HG02938 (cell line): Measurements from ENCODE around the gene CCDC40.

ENCODE experiments used
- ATAC-seq: cut with Tn5 transposase; IDR thresholded peaks from one replicate; pipeline ENCODE4 v1.9.1; 2021; ENCODE audit warnings: mild to moderate bottlenecking, moderate library complexity; ENCODE audit not compliant: unreplicated experiment

Gene CCDC40

DNA sequence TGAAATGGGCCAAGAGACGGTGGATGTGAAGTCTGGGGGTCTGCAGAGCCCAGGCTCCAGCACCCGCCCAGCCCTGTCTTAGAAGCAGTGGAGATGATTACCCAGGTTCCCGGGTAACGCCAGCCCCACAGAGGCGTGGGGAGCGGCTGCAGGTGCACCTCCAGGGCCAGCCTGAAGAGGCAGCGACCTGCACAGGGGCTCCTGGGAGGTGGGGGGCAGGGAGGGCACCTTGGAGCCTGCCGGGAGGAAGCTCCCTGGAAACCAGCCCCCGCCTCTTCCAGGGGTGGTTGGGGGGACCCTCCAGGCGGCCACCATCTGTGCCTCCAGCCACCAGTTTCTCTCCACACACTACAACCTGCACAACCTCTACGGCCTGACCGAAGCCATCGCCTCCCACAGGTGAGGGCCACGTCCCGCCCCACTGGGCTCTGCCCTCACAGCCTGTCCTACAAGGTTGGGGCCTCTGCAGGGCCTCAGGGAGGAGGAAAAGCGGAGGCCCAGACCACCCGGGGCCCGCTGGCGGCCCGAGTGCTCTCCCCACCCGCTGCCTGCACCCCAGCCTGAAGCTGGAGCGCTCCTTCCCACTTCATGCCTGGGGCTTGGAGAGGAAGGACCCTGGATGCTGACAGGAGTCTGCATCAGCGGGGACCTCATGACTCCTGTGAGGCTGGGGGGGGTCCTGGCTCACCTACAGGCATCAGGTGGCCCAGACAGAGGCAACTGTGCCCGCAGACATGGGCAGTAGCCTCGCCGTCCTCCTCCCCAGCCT, 75.4 kb downstream of the CCDC40 start:
- ATAC-seq = no peak

GRCh38 chr17:80112471-80113032, 76.1 kb downstream of the CCDC40 start:
- ATAC-seq = no peak

DNA sequence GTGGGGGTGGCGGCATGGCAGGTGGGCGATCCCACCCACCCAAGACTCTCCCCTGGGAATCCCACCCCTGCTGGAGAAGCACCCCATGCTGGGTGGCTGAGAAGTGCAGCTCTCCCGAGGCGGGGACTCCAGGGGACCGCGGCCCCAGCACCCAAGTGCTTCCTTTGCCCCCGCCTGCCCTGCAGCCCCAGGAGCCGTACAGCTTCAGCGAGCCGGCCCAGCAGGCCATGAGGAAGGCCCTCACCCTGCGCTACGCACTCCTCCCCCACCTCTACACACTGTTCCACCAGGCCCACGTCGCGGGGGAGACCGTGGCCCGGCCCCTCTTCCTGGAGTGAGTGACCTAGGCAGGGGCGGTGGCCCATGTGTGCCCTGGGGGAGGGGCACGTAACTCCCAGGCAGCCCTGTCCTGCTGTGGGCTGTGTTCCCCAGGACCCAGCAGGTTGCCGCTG, 76.6 kb downstream of the CCDC40 start:
- no peak for ATAC-seq

DNA sequence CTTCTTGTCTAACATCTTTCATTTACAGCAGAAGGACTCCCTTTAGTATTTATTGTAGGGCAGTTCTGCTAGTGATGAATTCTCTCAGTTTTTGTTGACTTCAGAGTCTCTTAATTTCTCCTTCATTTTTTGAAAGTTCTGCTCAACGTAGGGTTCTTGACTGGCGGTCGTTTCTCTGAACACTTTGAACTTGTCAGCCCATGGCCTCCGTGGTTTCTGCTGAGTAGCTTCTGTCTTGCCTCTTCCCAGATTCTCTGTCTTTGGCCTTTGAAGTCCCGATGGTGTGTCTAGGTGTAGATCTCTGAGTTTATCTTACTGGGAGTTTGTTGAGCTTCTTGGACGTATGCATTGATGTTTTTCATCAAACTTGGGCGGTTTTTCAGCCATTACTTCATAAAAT, 78.3 kb downstream of the CCDC40 start:
- no peak for ATAC-seq

GRCh38 chr17:80115159-80115558, 78.7 kb downstream of the CCDC40 start:
- ATAC-seq = no peak

GRCh38 chr17:80116276-80116920, 80.0 kb downstream of the CCDC40 start:
- no peak for ATAC-seq

- no peak for ATAC-seq
These were observed 80.5 kb downstream of the CCDC40 start for GRCh38 chr17:80116921-80117380.

DNA sequence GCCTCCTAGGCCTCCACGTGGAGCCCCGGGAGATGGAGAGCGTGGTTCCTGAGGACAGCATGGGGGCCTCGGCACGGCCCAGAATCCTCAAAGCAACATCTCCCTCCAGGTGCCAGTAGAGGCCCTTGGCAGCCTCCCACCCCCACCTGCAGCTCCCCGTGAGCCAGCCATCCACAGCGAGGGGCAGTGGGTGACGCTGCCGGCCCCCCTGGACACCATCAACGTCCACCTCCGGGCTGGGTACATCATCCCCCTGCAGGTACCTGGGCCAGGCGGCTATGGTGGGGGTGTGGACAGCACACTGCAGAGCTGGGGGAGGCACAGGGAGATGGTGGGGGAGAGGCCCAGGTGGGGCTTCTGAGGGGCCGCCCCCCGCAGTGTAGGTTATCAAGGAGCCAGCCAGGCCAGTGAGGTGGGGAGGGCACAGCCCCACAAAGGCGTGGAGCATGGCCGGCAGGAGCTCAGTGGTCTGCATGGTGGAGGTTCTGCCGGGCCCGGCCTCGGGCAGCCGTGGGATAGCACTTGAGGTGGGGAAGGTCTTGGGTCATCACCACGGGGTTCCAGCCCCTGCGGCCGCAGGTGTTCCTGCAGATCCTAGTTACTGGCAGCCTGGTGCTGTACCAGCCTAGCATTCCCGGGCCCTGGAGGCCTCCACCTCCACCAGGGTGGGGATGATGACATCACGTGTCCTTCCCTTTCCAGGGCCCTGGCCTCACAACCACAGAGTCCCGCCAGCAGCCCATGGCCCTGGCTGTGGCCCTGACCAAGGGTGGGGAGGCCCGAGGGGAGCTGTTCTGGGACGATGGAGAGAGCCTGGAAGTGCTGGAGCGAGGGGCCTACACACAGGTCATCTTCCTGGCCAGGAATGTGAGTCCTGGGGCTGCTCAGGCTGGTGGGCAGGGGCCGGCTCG, 81.3 kb downstream of the CCDC40 start:
- ATAC-seq = no peak

- no peak for ATAC-seq
These were observed 82.3 kb downstream of the CCDC40 start for GRCh38 chr17:80118601-80119270.

GRCh38 chr17:80119271-80119791, 82.9 kb downstream of the CCDC40 start:
- ATAC-seq = no peak

- no peak for ATAC-seq
These were observed 83.4 kb downstream of the CCDC40 start for GRCh38 chr17:80119839-80120238.

DNA sequence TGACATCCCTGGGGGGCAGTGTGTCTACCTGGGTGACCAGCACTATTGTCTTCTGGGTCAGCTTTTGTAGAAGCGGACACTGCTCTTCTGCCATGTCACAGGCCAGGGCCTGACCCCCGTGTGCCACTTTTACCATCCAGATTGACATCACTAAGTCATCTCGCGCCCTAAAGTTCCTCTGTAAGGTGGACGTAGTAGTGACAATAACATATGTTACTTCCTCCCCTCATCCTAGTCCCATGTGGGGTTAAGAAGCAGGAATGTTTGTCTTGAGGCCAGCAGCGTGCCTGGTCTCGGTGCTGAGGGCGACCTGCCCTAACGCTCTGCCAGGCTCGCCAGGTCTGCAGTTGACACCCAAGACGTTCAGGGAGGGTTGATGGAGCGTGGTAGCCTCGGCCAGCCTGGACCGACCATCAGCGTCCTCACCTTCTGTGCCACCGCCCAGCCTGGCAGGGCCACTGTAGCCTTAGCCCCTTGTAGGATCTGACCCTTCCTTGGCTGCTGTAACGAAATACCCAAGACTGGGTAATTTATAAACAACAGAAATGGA, 85.7 kb downstream of the CCDC40 start:
- no peak for ATAC-seq

DNA sequence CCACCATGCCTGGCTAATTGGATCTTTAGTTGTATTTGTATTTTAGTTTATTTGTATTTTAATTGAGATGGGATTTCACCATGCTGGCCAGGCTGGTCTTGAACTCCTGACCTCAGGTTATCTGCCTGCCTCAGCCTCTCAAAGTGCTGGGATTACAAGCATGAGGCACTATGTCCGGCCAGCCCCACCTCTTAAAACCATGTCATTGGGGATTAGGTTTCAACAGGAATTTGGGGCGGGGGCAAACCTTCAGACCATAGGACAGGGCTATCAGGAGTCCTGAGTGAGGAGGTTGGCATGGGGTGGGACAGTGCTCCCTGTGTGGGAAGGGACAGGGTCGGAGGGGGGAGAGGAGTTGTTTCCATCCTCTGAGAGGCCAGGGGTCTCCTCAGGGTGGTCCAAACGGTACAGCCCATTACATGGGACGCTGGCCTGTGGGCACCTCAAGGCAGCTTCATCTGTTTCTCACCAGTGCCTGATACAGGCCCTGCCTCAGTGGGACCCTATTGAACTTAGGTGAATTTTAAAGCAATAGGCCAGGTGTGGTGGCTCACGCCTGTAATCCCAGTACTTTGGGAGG, 86.6 kb downstream of the CCDC40 start:
- ATAC-seq = no peak

DNA sequence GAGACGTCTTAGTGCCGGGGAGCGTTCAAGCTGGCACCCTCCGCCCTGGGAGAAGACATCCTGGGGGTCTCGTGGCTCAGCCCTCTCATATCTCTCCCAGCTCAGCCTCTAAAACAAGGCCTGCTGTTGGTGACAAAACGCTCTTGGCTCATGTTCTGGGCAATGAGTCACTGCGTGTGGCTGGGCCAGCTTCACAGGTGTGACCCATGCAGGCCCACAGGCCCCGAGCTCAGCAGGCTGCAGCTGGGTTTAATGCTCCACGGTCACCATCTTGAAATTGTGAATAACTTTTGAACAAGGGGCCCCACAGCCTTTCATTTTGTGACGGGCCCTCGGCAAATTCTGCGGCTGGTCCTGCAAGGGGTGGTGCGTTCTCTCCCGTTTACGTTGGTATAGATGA, 87.3 kb downstream of the CCDC40 start:
- no peak for ATAC-seq

DNA sequence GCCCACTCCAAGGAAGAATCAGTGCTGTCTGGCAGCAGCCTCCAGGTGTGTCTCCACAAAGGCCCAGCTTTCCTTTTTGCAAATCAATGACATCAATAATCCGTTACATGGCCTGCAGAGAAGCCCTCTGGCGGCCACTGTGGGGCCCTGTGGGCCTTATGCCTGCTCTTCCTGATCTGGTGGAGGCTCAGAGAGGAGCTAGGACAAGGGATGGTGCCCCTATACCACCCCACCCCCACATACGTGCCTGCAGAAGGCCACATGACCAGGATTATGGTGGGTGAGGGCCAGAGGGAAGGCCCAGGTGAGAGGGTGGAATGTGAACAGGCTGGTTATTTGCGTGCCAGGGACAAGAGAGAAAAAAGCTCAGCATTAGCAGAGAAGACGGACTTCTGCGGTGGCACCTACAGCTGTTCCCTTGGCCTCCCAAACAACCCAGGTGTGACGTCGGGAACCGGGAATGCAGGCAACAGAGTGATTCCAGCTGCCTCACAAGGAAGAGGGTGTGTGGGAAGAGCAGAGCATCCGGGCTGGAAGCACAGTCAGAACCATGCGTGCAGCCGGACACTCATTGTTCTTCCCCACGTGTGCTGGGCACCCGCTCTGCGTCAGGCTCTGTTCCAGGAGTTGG, 88.0 kb downstream of the CCDC40 start:
- no peak for ATAC-seq

GRCh38 chr17:80125656-80126448, 89.4 kb downstream of the CCDC40 start:
- no peak for ATAC-seq

GRCh38 chr17:80126449-80126715, 89.9 kb downstream of the CCDC40 start:
- no peak for ATAC-seq

DNA sequence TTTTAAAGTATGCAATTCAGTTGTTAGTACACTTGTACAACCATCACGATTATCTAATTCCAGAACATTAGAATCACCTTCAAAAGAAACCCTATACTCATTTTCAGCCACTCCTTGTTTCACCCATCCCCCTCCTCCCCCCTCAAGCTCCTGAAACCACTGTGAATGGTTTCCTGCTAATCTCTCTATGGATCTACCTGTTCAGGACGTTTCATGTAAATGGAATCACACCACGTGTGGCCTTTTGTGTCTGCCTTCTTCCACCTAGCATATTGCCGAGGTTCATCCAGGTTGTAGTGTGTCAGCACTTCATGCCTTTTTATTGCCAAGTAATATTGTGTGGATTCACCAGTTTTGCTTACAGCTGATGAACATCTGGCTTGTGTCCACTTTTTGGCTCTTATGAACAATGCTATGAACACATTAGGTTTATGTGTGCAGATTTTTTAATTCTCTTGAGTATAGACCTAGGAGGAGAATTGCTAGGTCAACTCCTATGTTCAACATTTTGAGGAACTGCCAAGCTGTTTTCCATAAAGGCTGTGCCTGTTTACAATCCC, 92.6 kb downstream of the CCDC40 start:
- ATAC-seq = no peak
